Thyroid gland (tissue), 4 donors: ENCODE data around the gene BRSK1. TPM values are rescaled to one million over a fixed set of nuclear protein-coding genes. Genes with fewer than 3 reads are reported as not detected.

ENCODE experiments used
- DNase-seq, 2 donors: peaks; one replicate each; pipeline ENCODE4 v3.0.0-alpha.2; 2019
- H3K27ac ChIP-seq, 3 donors: fragments of 200-600 bp; sonication (generic); 1 replicate in 2 of 3; 2 replicates in 1 of 3; pipeline ENCODE4 v1.5.1; 2016 to 2019; ENCODE audit warnings: mild to moderate bottlenecking in 1 of 3, moderate library complexity in 1 of 3
- H3K27me3 ChIP-seq: fragments of 200-600 bp; sonication (generic); one replicate; pipeline ENCODE4 v1.5.1; 2019
- H3K36me3 ChIP-seq, 2 donors: fragments of 200-600 bp; sonication (generic); one replicate each; pipeline ENCODE4 v1.5.1; 2016 to 2019
- H3K4me1 ChIP-seq, 2 donors: fragments of 200-600 bp; sonication (generic); one replicate each; pipeline ENCODE4 v1.5.1; 2017 to 2019
- H3K4me3 ChIP-seq, 3 donors: fragments of 200-600 bp; sonication (generic); replicated peaks in 1 of 3; 1 replicate in 2 of 3; 2 replicates in 1 of 3; pipeline ENCODE4 v1.5.1; 2016; ENCODE audit warnings: mild to moderate bottlenecking in 1 of 3
- H3K9me3 ChIP-seq: fragments of 200-600 bp; sonication (generic); one replicate; pipeline ENCODE4 v1.5.1; 2017
- CTCF ChIP-seq, 6 experiments: fragments of 200-600 bp in 3 of 6; fragments of 450-650 bp in 3 of 6; sonication (generic) in 3 of 6; IDR thresholded peaks; one replicate each; pipeline ENCODE4 v1.5.1; 2016 to 2019; ENCODE audit warnings: antibody characterized with exemption in 6 of 6, mild to moderate bottlenecking in 2 of 6, inconsistent platforms in 1 of 6, moderate library complexity in 1 of 6
- POLR2A ChIP-seq, 2 donors: fragments of 450-650 bp; IDR thresholded peaks; one replicate each; pipeline ENCODE4 v1.6.1; 2017; ENCODE audit warnings: antibody characterized with exemption in 2 of 2, mild to moderate bottlenecking in 2 of 2, moderate library complexity in 1 of 2
- WGBS, 2 donors: methylation state at CpG; one replicate each; pipeline ENCODE4 v1.1.5; 2017; 5-methylcytosine and 5-hydroxymethylcytosine counted together
- intact Hi-C: fragments of 100-400 bp; cut with DNase I; formaldehyde crosslinking; loops from one replicate; pipeline ENCODE4 v1.15.1; 2023
- total RNA-seq, 4 donors: library from RNA; depleted of rRNA; stranded (reverse); fragments of >200 nt; gene quantifications; one replicate each; pipeline ENCODE4 v1.2.3, GENCODE V29; 2016

The BRSK1 gene
- total RNA-seq, 4 donors from 2014 or later, result 0.83 to 1.2 TPM; not detected in 2

- H3K4me3 ChIP-seq, result no peak overlapping the region
- H3K27me3 ChIP-seq, result no peaks in the 10 kb centered on the region
- H3K4me1 ChIP-seq, result no peaks in the 10 kb centered on the region
- intact Hi-C loops, result no loop called here
- H3K27ac ChIP-seq, result no peak overlapping the region
- peaks cover 0 to 4% of the 10 kb centered on the region in 2 donors for H3K36me3 ChIP-seq
- no peak for DNase-seq
- H3K9me3 ChIP-seq, result no peaks in the 10 kb centered on the region
- WGBS, 2 donors, result 97 to 98% methylated on average over 4 of the region's 4 CpGs
- TF ChIP-seq POLR2A (IDR thresholded peaks at IDR 0.05) (no peak), CTCF (IDR thresholded peaks at IDR 0.05) (no peak)
Observed at GRCh38 chr19:55266840-55267239, 17.0 kb upstream of the BRSK1 start.

GRCh38 chr19:55269299-55269698, 14.5 kb upstream of the BRSK1 start:
- 79 to 88% methylated on average over 8 of the region's 8 CpGs for WGBS, 2 donors
- H3K9me3 ChIP-seq, result no peaks in the 10 kb centered on the region
- no peak overlapping the region for H3K4me3 ChIP-seq
- intact Hi-C loops, result no loop called here
- TF ChIP-seq CTCF (IDR thresholded peaks at IDR 0.05), result no peak
- no peak for TF ChIP-seq POLR2A (IDR thresholded peaks at IDR 0.05)
- no peaks in the 10 kb centered on the region for H3K27me3 ChIP-seq
- no peaks in the 10 kb centered on the region for H3K4me1 ChIP-seq
- DNase-seq, result no peak
- no peak overlapping the region for H3K27ac ChIP-seq
- H3K36me3 ChIP-seq, result peaks cover 0 to 15% of the 10 kb centered on the region in 2 donors

GRCh38 chr19:55270172-55270942, 13.4 kb upstream of the BRSK1 start:
- Histone ChIP-seq H3K4me3 (no peak overlapping the region), H3K27ac (no peak overlapping the region), H3K36me3 (peaks cover 0 to 15% of the 10 kb centered on the region in 2 donors), H3K9me3 (no peaks in the 10 kb centered on the region), H3K4me1 (no peaks in the 10 kb centered on the region), H3K27me3 (no peaks in the 10 kb centered on the region)
- WGBS, 2 donors, result 91% methylated on average over 17 to 25 of the region's 25 CpGs
- intact Hi-C loops, result no loop called here
- DNase-seq, result no peak
- TF ChIP-seq POLR2A (IDR thresholded peaks at IDR 0.05) (no peak), CTCF (IDR thresholded peaks at IDR 0.05) (no peak)

- intact Hi-C loops, result no loop called here
Observed at GRCh38 chr19:55272142-55272541, 11.7 kb upstream of the BRSK1 start.

More at GRCh38 chr19:55272142-55272541, 11.7 kb upstream of the BRSK1 start:
- TF ChIP-seq POLR2A (IDR thresholded peaks at IDR 0.05), result no peak
- TF ChIP-seq CTCF (IDR thresholded peaks at IDR 0.05), result no peak
- peaks cover 7 to 15% of the 10 kb centered on the region in 2 donors for H3K36me3 ChIP-seq
- no peaks in the 10 kb centered on the region for H3K27me3 ChIP-seq
- DNase-seq, result no peak
- no peaks in the 10 kb centered on the region for H3K9me3 ChIP-seq
- no peak overlapping the region for H3K4me3 ChIP-seq
- H3K27ac ChIP-seq, result no peak overlapping the region
- WGBS, 2 donors, result 90 to 92% methylated on average over 18 of the region's 18 CpGs
- H3K4me1 ChIP-seq, result no peaks in the 10 kb centered on the region
